ENCODE measurements around the gene CHCHD3. TPM values are rescaled to one million over a fixed set of nuclear protein-coding genes. Genes with fewer than 3 reads are reported as not detected.

CHCHD3 gene
- total RNA-seq, 1 experiment from 2014 or later: 89.9 TPM

DNA sequence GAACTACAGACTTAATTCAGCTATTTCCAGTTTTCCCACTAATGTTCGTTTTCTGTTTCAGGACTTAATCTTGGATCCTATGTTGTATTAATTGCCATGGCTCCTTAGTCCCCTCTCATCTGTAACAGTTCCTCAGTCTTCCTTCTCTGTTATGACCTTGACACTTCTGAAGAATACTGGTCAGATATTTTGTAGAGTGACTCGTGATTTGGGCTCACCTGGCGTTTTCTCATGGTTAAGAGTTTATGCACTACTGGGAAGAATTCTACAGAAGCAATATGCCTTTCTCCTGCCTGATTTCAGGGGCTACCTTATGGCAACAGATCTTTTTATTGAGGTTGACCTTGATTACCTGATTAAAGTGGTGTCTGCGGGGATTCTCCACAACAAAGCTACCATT lies 239.4 kb downstream of the CHCHD3 start:
- Mint-ChIP-seq H3K27me3 (ENCODE audit: unreplicated experiment) (no peaks in the 10 kb centered on the region), H3K9me3 (ENCODE audit: low read depth, unreplicated experiment) (no peaks in the 10 kb centered on the region), H3K4me3 (ENCODE audit: low read depth, unreplicated experiment) (no peak overlapping the region), H3K27ac (ENCODE audit: unreplicated experiment) (no peak overlapping the region), H3K4me1 (ENCODE audit: low read depth, unreplicated experiment) (no peaks in the 10 kb centered on the region), H3K36me3 (ENCODE audit: insufficient read depth, unreplicated experiment) (no peaks in the 10 kb centered on the region)
- no peak for DNase-seq
- intact Hi-C loops (cut with micrococcal nuclease; ENCODE audit: unreplicated experiment): no loop called here
- BruUV-seq (replicated peaks): no TSS peak
- TF ChIP-seq, protein P1, sequence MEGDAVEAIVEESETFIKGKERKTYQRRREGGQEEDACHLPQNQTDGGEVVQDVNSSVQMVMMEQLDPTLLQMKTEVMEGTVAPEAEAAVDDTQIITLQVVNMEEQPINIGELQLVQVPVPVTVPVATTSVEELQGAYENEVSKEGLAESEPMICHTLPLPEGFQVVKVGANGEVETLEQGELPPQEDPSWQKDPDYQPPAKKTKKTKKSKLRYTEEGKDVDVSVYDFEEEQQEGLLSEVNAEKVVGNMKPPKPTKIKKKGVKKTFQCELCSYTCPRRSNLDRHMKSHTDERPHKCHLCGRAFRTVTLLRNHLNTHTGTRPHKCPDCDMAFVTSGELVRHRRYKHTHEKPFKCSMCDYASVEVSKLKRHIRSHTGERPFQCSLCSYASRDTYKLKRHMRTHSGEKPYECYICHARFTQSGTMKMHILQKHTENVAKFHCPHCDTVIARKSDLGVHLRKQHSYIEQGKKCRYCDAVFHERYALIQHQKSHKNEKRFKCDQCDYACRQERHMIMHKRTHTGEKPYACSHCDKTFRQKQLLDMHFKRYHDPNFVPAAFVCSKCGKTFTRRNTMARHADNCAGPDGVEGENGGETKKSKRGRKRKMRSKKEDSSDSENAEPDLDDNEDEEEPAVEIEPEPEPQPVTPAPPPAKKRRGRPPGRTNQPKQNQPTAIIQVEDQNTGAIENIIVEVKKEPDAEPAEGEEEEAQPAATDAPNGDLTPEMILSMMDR (IDR thresholded peaks at IDR 0.05; ENCODE audit: unreplicated experiment): no peak
- CTCF ChIA-PET: no interaction called here

DNA sequence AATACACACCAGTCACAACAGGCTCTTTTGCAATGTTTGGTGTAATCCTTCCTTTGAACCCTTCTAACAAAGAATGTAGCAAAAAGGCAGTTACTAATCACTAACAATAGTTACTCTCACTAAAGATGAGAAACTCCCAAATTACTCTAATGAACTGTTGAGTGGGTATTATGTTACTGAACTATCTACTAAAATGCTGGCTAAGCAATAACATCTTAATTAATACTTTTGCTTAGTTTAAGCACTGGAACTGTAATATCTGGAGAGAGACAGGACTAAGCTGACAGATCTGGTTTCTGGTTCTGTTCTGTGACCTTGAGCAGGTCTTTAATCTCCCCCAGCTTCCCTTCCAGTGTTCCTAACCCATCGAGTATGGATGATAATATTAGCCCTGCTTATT lies 241.7 kb downstream of the CHCHD3 start:
- H3K9me3 Mint-ChIP-seq (ENCODE audit: low read depth, unreplicated experiment): no peaks in the 10 kb centered on the region
- CTCF ChIA-PET: no interaction called here
- H3K27ac Mint-ChIP-seq (ENCODE audit: unreplicated experiment): no peak overlapping the region
- intact Hi-C loops (cut with micrococcal nuclease; ENCODE audit: unreplicated experiment): no loop called here
- H3K27me3 Mint-ChIP-seq (ENCODE audit: unreplicated experiment): no peaks in the 10 kb centered on the region
- peaks cover 5% of the 10 kb centered on the region for H3K36me3 Mint-ChIP-seq (ENCODE audit: insufficient read depth, unreplicated experiment)
- BruUV-seq (replicated peaks): no TSS peak
- DNase-seq: no peak
- TF ChIP-seq, protein P1 (IDR thresholded peaks at IDR 0.05; ENCODE audit: unreplicated experiment): no peak
- H3K4me3 Mint-ChIP-seq (ENCODE audit: low read depth, unreplicated experiment): no peak overlapping the region
- no peaks in the 10 kb centered on the region for H3K4me1 Mint-ChIP-seq (ENCODE audit: low read depth, unreplicated experiment)

DNA sequence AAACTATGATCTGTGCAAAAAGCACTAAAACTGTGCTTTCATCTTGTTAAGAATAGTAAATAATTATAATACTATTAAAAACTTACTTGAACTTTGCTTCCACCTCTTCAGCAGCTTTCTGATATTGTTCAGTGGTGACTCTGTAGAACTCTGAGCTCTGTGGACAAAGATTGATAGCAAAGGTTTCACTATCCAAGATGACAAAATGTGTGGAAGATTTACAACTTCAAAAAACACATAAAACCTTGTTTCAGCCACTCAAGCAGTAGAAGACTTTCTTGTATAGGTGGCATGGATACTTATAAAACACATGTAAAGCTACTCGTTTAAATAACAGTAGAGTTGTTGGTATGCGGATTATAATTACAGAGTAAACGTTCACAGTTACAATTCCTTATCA lies 243.6 kb downstream of the CHCHD3 start:
- Mint-ChIP-seq H3K9me3 (ENCODE audit: low read depth, unreplicated experiment) (no peaks in the 10 kb centered on the region), H3K27ac (ENCODE audit: unreplicated experiment) (no peak overlapping the region), H3K36me3 (ENCODE audit: insufficient read depth, unreplicated experiment) (peaks cover 5% of the 10 kb centered on the region), H3K4me3 (ENCODE audit: low read depth, unreplicated experiment) (no peak overlapping the region), H3K4me1 (ENCODE audit: low read depth, unreplicated experiment) (no peaks in the 10 kb centered on the region), H3K27me3 (ENCODE audit: unreplicated experiment) (no peaks in the 10 kb centered on the region)
- intact Hi-C loops (cut with micrococcal nuclease; ENCODE audit: unreplicated experiment): no loop called here
- TF ChIP-seq, protein P1 (IDR thresholded peaks at IDR 0.05; ENCODE audit: unreplicated experiment): no peak
- CTCF ChIA-PET: no interaction called here
- DNase-seq: no peak
- BruUV-seq (replicated peaks): no TSS peak

DNA sequence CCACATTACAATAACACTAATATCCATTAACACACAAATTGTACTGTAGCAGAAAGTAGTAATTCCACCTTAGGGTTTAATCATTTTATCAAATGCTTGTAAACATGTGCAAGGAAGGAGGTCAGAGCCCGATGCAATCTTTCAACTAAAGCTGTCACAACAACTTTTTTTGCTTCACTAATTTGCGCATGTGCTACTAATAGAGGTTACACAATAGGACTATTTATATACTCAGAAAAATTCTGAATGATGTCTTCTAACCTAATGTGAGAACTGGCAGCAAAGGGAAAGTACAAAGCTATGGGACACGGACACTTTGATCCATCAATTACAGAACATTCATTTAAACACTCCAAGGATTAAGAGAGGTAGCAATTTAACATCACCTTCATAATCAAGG lies 244.4 kb downstream of the CHCHD3 start:
- Mint-ChIP-seq H3K27ac (ENCODE audit: unreplicated experiment) (no peak overlapping the region), H3K4me3 (ENCODE audit: low read depth, unreplicated experiment) (no peak overlapping the region), H3K36me3 (ENCODE audit: insufficient read depth, unreplicated experiment) (peaks cover 5% of the 10 kb centered on the region), H3K9me3 (ENCODE audit: low read depth, unreplicated experiment) (no peaks in the 10 kb centered on the region), H3K27me3 (ENCODE audit: unreplicated experiment) (no peaks in the 10 kb centered on the region), H3K4me1 (ENCODE audit: low read depth, unreplicated experiment) (no peaks in the 10 kb centered on the region)
- TF ChIP-seq, protein P1 (IDR thresholded peaks at IDR 0.05; ENCODE audit: unreplicated experiment): no peak
- CTCF ChIA-PET: no interaction called here
- BruUV-seq (replicated peaks): no TSS peak
- intact Hi-C loops (cut with micrococcal nuclease; ENCODE audit: unreplicated experiment): no loop called here
- no peak for DNase-seq

DNA sequence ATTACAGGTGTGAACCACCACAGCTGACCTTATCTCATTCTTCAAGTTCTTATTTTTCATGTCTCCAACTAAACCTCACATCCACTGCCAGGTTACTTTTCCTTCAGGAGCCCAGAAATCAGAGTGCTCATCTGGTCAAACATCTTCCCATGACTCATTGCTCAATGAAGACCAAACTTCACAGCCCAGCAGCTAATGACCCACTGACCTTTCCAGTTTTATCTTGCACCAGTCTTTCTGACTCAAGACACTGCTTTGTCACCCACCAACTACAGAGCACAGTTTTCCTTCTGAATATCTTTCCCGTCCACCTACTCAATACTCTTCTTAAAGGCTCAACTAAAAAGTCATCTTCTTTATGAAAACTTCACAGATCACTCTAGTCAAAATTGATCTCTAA lies 245.1 kb downstream of the CHCHD3 start:
- CTCF ChIA-PET: no interaction called here
- intact Hi-C loops (cut with micrococcal nuclease; ENCODE audit: unreplicated experiment): no loop called here
- no TSS peak for BruUV-seq (replicated peaks)
- H3K27me3 Mint-ChIP-seq (ENCODE audit: unreplicated experiment): no peaks in the 10 kb centered on the region
- TF ChIP-seq, protein P1 (IDR thresholded peaks at IDR 0.05; ENCODE audit: unreplicated experiment): no peak
- H3K27ac Mint-ChIP-seq (ENCODE audit: unreplicated experiment): no peak overlapping the region
- no peak overlapping the region for H3K4me3 Mint-ChIP-seq (ENCODE audit: low read depth, unreplicated experiment)
- H3K4me1 Mint-ChIP-seq (ENCODE audit: low read depth, unreplicated experiment): no peaks in the 10 kb centered on the region
- no peak for DNase-seq
- no peaks in the 10 kb centered on the region for H3K9me3 Mint-ChIP-seq (ENCODE audit: low read depth, unreplicated experiment)
- peaks cover 5% of the 10 kb centered on the region for H3K36me3 Mint-ChIP-seq (ENCODE audit: insufficient read depth, unreplicated experiment)

Measured in Calu3 (cell line).